GDM1 (cell line): Measurements from ENCODE around the gene PBLD.
"Not testable (repeated sequence)": the region's sequence is repeated elsewhere in the genome, so short reads cannot be mapped to it uniquely, and the experiment has no call there.

Source experiments
- DNase-seq: peaks from one replicate; lab custom pipeline; 2025; lab: John Stamatoyannopoulos, UW

Gene PBLD

DNA sequence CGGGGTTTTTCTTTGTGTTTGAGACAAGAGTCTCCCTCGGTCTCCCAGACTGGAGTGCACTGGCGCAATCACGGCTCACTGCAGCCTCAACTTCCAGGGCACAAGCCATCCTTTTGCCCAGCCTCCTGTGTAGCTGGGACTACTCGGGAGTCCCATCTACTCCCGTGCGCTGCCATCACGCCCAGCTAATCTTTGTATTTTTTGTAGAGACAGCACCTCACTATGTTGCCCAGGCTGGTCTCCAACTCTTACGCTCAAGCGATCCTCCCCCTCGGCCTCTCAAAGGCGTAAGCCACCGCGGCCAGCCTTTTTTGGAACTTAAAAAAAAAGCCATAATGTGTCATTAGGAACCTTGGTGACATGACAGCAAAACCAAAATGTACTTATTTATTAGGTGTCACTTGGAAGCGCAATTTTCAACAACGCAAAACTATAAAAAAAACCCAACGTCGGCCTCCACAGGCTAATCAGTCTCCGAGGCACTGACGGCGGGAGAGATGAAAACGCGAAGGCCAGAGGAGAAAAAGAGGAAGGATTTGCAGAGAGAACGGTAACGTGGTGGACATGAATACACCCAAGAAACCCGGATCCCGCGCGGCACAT lies 1.8 kb downstream of the PBLD start:
- peak; percentile 56 for DNase-seq

- DNase-seq = no peak
Measured at GRCh38 chr10:68329506-68329861, 3.2 kb downstream of the PBLD start.

DNA sequence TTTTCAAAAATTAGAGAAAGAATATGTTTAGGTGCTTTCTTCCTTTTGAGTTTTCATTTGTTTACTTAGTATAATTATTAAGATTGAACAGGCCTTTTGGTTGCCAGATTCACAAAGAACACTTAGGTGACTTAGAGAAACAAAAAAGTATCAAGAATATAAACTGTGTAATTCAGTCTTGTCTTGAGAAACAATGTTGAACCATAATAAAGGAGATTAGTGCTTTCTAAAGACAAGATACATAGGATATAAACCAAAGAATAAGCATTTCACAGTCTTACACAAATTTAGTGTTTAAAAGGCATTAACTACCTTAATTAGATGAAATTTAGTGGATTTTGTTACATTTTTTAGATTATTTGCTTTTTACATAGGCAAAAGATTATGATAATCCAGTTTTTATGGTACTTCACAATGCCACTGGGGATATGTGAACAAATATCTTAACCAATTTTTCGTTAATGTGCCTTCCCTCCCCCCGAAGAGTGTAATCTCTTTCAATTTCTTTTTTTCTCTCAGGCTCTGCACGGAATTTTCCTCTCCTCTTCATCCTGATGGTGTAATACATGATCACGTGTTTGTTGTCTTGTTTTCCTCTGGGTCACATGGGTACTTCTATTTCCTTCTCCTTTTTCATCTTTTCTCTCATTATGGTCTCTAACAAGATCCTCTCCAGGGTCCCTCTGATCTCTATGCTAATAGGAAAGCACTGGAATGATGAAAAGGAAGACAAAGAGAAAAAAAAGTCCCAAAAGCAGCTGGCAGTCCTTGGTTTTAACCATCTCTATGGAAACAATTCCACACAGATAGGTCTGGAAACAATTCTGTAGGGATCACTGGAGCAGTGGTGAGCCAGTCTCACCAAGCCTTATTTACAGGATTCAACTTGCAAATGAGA lies 4.6 kb downstream of the PBLD start:
- peak; percentile 47 for DNase-seq

GRCh38 chr10:68324396-68324795 lies 8.3 kb downstream of the PBLD start:
- not testable (repeated sequence) for DNase-seq

DNA sequence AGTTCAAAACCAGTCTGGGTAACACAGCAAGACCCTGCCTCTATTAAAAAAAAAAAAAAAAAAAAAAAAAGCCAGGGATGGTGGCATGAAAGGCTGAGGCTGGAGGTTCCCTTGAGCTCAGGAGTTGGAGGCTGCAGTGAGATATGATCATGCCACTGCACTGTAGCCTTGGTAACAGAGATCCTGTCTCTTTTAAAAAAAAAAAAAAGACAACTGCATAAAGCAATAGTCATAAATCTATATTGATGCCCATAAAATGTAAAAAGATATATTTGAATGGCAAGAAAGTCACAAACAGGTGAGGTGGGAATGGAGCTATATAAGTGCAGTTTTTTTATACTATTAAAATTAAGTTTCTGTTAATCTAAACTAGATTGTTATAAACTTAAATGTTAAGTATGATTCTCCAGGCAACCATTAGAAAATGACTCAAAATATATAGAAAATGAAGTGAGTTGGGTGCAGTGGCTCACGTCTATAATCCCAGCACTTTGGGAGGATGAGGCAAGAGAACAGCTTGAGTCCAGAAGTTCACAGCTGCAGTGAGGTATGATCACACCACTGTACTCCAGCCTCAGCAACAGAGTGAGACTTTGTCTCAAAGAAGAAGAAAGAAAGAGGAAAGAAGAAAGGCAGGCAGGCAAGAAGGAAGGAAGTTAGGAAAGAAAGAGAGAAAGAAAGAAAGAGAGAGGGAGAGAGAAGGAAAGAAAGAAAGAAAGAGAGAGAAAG lies 14.2 kb downstream of the PBLD start:
- no peak for DNase-seq

GRCh38 chr10:68315582-68315981 lies 17.1 kb downstream of the PBLD start:
- no peak for DNase-seq

DNA sequence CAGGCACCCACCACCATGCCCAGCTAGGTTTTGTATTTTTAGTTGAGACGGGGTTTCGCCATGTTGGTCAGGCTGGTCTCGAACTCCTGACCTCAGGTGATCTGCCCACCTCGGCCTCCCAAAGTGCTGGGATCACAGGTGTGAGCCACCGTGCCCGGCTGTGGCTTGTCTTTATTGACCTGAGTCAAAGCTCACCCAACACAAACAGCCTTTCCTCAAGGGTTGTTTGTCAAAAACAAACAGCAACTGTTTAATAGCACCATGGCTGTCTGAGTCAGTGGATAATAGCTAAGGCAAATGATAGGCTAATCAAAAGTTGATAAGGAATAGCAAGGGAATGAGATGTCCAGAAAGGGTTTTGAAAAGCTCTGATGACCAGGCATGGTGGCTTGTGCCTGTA lies 17.8 kb downstream of the PBLD start:
- DNase-seq = not testable (repeated sequence)

DNA sequence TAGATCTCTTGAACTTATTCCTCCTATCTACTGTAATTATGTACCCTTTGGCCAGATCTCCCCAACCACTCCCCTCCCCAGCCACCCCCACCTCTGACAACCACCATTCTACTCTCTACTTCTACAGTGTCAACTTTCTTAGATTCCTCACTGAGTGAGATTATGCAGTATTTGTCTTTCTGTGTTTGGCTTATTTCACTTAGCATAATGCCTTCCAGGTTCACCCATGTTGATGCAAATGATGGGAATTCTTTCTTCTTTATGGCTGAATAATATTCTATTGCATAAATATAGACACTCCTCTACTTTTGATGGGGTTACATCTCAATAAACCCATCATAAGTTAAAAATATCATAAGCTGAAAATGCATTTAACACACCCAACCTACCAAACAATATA lies 22.2 kb downstream of the PBLD start:
- no peak for DNase-seq

- no peak for DNase-seq
Measured at GRCh38 chr10:68305854-68306253, 26.9 kb downstream of the PBLD start.

- no peak for DNase-seq
Measured at GRCh38 chr10:68303849-68304412, 28.8 kb downstream of the PBLD start.

- no peak for DNase-seq
Measured at GRCh38 chr10:68302871-68303270, 29.9 kb downstream of the PBLD start.

- no peak for DNase-seq
Measured at GRCh38 chr10:68302503-68302823, 30.3 kb downstream of the PBLD start.

- no peak for DNase-seq
Measured at GRCh38 chr10:68301790-68302502, 30.8 kb downstream of the PBLD start.

- no peak for DNase-seq
Measured at GRCh38 chr10:68301301-68301700, 31.4 kb downstream of the PBLD start.

DNA sequence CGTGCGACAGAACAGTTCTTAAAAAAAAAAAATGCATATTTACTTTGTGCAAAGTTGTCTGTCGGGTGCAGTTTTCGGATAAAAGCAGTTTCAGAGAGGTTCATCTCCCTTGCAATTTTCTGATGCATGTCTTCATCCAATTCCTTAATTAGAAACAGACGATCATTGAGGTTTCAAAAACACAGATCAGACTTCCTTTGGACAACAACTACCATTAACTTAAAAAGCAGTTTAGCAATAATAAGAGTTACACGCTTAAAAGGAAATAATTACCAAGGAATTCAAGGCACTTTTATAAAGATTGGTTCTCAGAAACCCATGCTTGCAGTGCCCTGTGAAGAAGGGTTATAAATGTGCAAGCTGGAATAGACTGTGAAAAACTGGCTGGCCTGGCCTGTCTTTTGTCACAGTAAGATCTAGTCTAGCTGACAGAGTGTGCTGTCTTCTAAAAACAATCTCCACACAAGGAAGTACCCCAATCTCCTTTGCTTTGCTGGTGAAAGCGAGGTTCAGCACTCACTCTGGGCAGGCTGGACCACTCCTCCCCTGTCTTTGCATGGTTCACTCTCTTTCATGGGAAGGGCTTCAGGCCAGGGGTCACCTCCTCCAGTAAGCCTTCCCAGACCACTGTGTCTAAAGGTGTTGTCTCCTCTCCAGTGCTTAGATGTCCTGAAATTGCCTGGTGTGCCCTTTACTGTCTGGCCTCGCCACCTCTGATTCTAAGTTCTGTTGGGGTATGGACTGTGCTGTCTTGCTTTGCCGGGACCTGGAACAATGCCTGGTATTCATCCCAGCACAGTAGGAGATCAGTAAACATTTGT lies 35.7 kb downstream of the PBLD start:
- no peak for DNase-seq

DNA sequence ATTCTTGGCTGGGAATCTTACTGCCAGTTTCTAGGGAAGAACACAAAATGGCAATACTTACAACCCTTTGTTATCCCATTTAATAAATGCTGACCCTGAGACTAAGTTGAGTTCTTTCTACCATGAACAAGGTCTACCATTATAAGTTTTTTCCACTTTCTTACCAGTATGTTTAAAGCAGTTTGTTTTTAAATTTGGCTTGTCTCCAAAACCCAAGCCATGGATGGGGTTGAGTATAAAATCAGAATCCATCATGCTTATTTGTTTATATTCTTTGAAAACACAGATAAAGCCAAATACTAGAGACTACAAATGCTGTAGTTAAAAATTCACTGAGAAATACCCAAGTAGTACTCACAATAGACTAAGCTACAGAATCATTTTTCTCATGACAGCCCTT lies 42.0 kb downstream of the PBLD start:
- no peak for DNase-seq

DNA sequence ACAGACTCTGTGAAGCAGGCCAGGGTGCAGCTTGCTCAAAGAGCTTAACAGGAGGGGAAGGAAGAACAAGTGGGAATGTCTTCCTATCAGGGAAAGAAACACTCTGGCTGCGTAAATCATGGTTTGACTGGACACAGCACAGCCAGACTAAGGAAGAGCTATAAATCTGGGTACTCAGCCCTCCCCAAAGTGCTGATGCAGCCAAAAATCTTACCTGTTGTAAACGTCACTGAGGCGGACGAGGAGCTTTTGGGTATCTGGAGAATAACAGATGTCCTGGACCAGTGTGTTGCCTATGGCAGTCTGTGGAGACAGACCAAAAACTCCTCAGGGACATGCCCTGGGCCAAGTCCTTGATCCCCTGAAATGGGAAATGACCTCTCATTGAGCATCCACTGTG lies 44.0 kb downstream of the PBLD start:
- no peak for DNase-seq

DNA sequence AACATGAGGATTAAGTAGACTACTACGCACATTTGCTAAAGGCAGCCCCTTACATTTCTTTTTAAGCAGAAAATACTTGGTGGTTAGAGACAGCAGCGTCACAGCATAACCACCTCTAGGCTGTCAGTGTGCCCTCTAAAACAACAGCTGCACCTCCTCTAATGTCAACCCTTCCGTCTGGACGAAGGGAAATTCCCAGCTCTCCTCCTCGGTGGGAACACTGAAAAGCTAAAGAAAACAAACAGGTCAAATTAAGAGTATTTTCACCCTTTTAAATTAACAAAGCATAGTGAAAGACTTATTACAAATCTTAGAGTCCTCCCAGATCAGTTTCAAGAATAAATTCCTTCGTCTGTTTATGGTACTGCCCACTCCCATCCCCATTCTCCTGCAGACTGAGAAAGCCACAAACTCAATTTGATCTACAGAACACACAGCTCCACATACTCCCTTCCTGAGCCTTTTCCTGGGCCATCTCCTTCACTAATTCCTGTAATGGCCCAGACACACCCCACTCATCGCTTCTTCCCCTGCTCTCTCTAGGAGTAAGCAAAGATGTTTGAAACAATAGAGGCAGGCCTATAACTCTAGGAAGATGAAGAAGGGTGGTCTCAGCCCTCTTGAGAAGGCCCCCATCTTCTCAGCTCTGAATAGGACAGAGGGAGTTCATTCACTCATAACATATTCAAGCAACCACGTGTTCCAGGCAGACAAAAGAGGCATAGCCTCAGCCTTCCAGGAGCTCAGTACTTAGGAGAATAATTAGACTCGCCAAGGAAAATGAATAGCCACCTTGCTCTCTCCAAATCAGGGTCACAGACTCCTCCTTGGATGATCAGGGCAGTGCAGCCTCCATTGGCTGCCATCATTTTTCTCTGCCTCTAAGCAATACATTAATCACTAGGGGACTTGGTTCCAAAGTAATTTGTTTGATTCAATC lies 48.4 kb downstream of the PBLD start:
- DNase-seq = no peak

- DNase-seq = no peak
Measured at GRCh38 chr10:68280758-68281157, 52.0 kb downstream of the PBLD start.
